Measurements from ENCODE around the gene IL18RAP. TPM values are rescaled to one million over a fixed set of nuclear protein-coding genes. Genes with fewer than 3 reads are reported as not detected.

IL18RAP gene
- total RNA-seq, 1 experiment from 2014 or later, result not detected

DNA sequence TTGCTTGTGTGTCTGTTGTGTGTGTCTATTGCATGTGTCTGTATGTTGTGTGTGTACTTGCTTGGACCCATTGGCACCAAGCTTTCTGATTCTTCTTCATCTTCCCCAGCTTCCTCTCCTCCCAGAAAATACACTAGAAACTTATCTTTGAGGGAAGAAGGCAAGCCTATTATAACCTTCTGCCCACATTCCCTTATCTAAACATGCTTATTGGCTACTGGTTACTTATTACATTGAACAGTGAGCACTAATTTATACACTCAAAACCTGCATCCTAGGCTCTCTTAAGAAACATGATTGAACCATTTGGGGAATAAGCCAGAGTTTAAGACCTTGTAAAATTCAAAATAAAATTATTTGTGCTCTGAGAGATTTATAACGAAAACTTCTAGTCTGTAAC is 76.6 kb downstream of the IL18RAP start:
- Histone ChIP-seq H3K79me2 (ENCODE audit: insufficient read depth, low read length) (no peaks in the 10 kb centered on the region), H3K56ac (ENCODE audit: insufficient read length, low read depth, low read length) (no peak overlapping the region), H2AFZ (ENCODE audit: low read length) (no peak overlapping the region), H3K27ac (ENCODE audit: insufficient read length, low read depth, low read length) (no peak overlapping the region), H3K79me1 (ENCODE audit: insufficient read depth, low read depth, low read length, poor library complexity, severe bottlenecking) (no peaks in the 10 kb centered on the region), H2BK20ac (ENCODE audit: low read depth, low read length, poor library complexity, severe bottlenecking) (no peak overlapping the region), H2BK120ac (ENCODE audit: low read depth, low read length, poor library complexity, severe bottlenecking) (no peak overlapping the region), H4K91ac (ENCODE audit: insufficient read length, low read depth, low read length) (no peak overlapping the region), H3K23me2 (ENCODE audit: insufficient read length, low read depth, low read length, poor library complexity, severe bottlenecking) (no peaks in the 10 kb centered on the region), H2BK15ac (ENCODE audit: low read depth, low read length) (no peak overlapping the region), H3K23ac (ENCODE audit: insufficient read length, low read depth, low read length) (no peak overlapping the region), H3K14ac (ENCODE audit: insufficient read depth, low read length) (no peak overlapping the region), H2BK12ac (ENCODE audit: insufficient read length, low read depth, low read length) (no peak overlapping the region), H3K18ac (ENCODE audit: insufficient read length, low read depth, low read length) (no peak overlapping the region), H3K27me3 (ENCODE audit: insufficient read depth, low read length) (no peaks in the 10 kb centered on the region), H3K4me1 (ENCODE audit: insufficient read depth, low read length) (no peaks in the 10 kb centered on the region), H3T11ph (ENCODE audit: low read length) (no peak overlapping the region), H3K9me3 (ENCODE audit: control insufficient read depth, low read depth, low read length) (no peaks in the 10 kb centered on the region), H2AK5ac (ENCODE audit: insufficient read length, low read length) (no peak overlapping the region), H3K9ac (ENCODE audit: extremely low read depth, insufficient read length, low read length) (no peak overlapping the region), H4K5ac (ENCODE audit: insufficient read length, low read depth, low read length) (no peak overlapping the region), H3K4me2 (ENCODE audit: insufficient read depth, insufficient read length, low read length) (no peak overlapping the region), H4K8ac (replicated peaks; ENCODE audit: insufficient read length, low read depth, low read length) (no peak overlapping the region), H4K20me1 (ENCODE audit: control insufficient read depth, insufficient read depth, insufficient read length) (no peaks in the 10 kb centered on the region), H3K4ac (ENCODE audit: low read depth, low read length) (no peak overlapping the region), H2BK5ac (ENCODE audit: insufficient read length, low read length) (no peak overlapping the region)
- peaks cover 3 to 6% of the 10 kb centered on the region in 2 experiments; a peak in 3 of 5 replicates for H3K9me3 Mint-ChIP-seq
- TF ChIP-seq, protein P1, sequence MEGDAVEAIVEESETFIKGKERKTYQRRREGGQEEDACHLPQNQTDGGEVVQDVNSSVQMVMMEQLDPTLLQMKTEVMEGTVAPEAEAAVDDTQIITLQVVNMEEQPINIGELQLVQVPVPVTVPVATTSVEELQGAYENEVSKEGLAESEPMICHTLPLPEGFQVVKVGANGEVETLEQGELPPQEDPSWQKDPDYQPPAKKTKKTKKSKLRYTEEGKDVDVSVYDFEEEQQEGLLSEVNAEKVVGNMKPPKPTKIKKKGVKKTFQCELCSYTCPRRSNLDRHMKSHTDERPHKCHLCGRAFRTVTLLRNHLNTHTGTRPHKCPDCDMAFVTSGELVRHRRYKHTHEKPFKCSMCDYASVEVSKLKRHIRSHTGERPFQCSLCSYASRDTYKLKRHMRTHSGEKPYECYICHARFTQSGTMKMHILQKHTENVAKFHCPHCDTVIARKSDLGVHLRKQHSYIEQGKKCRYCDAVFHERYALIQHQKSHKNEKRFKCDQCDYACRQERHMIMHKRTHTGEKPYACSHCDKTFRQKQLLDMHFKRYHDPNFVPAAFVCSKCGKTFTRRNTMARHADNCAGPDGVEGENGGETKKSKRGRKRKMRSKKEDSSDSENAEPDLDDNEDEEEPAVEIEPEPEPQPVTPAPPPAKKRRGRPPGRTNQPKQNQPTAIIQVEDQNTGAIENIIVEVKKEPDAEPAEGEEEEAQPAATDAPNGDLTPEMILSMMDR (conservative IDR thresholded peaks at IDR 0.05), result no peak
- no peak for DNase-seq
- H3K27ac Mint-ChIP-seq, result no peak overlapping the region
- no CpG with 5 or more reads among the region's 1 CpG for WGBS (ENCODE audit: extremely low coverage, insufficient read length, low lambda C conversion rate)
- H3K4me1 Mint-ChIP-seq, result no peaks in the 10 kb centered on the region
- no peaks in the 10 kb centered on the region; a peak in 1 of 7 replicates for H3K36me3 Mint-ChIP-seq (ENCODE audit: insufficient read depth in 1 of 3, low read depth in 3 of 3)
- H3K27me3 Mint-ChIP-seq (ENCODE audit: low read depth), result no peaks in the 10 kb centered on the region; the same call in 1 of the 2 replicates
- no peak overlapping the region for H3K4me3 Mint-ChIP-seq

Small RNA genes lying within 50 kb of the gene (microRNA-seq; reads per million reads assigned to microRNA genes)
- gene MIR4772 (ENCODE audit: borderline microRNAs expressed), result not detected

Other genes with a start within 250 kb of the IL18RAP start
- not detected in 2 replicates for gene IL1RL2, start 236.1 kb upstream of the IL18RAP start, total RNA-seq (2021)
- gene IL1RL1, start 111.6 kb upstream of the IL18RAP start, total RNA-seq (2021), result not detected in 2 replicates
- not detected in 2 replicates for gene IL18R1, start 67.4 kb upstream of the IL18RAP start, total RNA-seq (2021)
- not detected in 2 replicates for gene SLC9A4, start 50.1 kb downstream of the IL18RAP start, total RNA-seq (2021)
- 0.04 TPM in 2 replicates for gene SLC9A2, start 196.4 kb downstream of the IL18RAP start, total RNA-seq (2021)